ENCODE measurements around the gene FXYD5.
"Not testable (repeated sequence)": the region's sequence is repeated elsewhere in the genome, so short reads cannot be mapped to it uniquely, and the experiment has no call there.

Gene FXYD5

DNA sequence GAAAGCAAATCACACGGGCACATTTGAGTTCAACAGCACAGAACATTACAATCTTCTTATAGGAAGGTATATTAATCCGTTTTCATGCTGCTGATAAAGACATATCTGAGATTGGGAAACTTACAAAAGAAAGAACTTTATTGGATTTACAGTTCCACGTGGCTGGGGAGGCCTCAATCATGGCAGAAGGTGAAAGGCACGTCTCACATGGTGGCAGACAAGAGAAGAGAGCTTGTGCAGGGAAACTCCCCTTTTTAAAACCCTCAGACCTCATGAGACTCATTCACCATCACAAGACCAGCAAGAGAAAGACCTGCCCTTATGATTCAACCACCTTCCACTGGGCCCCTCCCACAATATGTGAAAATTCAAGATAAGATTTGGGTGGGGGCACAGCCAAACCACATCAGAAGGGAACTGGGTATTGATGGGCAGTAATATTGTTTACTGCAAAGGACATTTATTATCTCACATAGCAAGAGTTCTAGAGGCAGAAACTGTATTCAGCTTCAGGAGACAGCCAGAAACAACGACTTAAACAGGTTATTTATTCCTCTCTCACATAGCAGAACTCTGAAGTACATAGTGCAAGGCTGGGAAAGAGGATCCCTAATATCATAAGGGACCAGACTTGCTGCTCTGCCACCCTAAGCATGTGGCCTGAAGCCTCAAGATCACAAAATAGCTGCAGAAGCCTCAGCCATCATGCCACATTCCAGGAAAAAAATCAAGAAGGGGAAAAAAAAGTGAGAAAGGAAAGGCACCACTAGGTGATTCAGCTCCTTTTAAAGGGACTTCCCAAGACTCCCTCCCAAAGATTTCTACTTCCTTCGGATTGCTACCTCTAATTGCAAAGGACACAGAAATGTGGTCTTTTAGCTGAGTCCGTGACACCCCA lies 23.1 kb downstream of the FXYD5 start:
- no peak for DNase-seq (ENCODE audit: low read depth in 2 of 2)

DNA sequence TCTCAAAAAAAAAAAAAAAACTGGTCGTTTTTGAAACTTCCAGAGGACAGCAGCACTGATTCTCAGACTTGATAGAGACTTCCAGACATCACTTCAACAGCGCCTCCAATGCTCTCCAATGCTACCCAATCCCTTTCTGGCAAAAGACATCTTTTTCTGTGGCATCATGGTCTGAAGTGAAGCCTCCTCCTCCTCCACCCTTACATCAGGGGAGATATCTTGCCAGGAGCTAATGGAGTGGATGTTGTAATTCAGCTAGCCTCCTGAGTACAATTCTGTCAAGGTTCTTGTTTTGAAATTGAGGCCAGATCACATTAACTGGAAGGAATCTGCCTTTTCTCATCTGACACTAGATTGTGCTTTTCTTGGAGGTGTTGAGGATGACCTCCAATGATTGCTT lies 24.2 kb downstream of the FXYD5 start:
- DNase-seq (ENCODE audit: low read depth in 2 of 2), result no peak

DNA sequence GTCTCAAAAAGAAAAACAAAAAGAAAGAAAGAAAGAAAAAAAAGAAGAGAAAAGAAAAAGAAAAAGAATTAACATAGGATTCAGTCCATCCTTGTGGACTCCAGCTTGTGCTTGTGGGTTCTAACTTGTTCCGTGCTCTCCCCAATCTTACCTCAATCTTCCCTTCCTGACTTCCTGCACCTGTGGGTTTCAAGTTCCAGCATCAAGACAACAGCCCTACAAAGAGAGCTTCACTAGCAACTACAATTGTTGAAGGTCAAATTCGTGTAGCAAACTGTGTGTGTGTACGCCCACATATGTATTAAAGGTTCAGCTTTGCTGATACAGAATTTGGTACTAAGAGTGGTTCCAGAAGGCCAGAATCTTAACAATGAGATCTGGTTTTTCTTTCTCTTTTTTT lies 25.3 kb downstream of the FXYD5 start:
- DNase-seq (ENCODE audit: low read depth in 2 of 2), result no peak

DNA sequence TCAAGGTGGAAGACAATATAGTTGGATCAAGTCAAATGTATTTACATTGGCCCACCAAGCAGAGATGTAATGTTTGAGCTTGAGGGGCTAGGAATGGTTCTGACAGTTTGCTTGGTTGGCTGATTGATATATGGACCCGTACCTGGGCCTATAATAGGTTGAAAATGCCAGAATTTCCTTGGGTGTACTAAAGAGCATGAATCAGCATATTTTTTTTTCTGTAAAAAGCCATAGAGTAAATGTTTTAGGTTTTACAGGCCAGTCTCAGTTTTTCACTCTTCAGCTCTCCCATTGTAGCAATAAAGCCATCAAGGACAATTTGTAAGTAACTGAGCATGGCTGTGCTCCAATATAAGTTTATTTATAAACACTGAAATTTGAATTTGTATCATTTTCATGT lies 26.9 kb downstream of the FXYD5 start:
- no peak for DNase-seq (ENCODE audit: low read depth in 2 of 2)

DNA sequence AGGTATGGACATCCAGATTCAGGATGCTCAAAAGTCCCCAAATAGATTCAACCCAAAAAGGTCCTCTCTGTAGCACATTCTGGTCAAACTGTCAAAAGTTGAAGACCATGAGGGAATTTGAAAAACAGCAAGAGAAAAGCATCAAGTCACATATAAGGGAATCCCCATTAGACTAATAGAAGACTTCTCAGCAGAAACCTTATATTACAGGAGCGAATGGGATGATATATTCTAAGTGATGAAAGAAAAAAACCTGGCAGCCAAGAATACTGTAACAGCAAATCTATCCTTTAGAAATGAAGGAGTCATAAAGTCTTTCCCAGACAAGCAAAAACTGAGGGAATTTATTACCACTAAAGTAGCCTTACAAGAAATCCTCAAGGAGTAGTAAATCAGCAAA lies 29.7 kb downstream of the FXYD5 start:
- DNase-seq (ENCODE audit: low read depth in 2 of 2), result no peak

DNA sequence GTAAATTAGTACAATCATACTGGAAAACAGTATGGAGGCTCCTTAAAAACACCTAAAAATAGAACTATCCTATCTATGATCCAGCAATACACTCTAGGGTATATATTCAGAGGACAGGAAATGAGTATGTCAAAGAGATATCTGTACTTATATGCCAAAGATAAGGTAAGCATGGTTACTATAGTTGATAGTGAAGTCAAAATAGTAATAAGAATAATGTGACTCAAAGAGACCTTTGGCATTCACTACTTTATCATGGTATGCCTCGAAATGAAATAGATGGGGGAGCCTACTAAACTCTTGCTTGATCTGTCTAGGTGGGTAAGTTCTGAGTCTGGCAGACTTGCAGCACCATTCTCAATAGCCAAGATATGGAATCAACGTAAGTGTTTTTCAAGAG lies 30.3 kb downstream of the FXYD5 start:
- no peak for DNase-seq (ENCODE audit: low read depth in 2 of 2)

DNA sequence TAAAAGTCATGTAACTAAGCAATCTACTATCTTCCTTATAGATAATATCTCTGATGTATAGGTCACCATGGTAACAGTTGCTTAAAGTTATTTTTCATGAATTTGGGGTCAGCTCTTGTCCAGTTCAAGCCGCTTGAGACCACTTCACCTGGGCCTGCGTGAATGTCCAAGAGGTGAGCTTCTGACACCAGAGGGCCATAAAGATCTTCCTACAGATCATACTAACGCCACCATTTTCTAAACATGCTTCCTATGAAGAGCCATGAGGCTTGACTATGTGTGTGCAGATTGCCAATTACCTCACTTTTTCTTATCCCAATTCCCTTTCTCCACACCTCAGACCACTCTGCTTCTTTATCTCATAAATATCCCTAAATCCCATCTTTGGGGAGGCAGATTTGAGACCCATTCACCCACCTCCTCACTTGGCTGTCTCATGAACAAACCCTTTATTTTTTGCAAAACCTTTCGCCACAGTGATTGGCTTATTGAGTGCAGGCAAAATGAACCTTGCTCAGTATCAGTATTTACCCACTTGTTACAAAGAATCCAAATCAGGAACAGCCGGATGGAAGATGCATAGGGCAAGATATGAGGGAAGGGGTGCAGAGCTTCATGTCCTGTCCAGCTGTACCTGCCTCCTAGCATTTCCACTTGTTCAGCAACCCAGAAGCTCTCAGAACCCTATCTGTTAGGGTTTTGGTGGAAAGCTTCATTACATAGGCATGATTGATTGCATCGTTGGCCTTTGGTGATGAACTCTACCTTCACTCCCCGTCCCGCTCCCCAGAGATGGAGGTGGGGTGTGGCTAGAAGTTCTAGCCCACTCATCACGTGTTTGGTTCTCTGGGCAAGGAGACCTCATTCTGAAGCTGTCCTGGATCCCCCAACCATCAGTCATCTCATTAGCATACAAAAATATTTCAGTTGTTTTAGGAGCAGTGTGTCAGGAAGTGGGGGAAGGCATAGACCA lies 39.8 kb downstream of the FXYD5 start:
- DNase-seq (ENCODE audit: low read depth in 2 of 2), result no peak

DNA sequence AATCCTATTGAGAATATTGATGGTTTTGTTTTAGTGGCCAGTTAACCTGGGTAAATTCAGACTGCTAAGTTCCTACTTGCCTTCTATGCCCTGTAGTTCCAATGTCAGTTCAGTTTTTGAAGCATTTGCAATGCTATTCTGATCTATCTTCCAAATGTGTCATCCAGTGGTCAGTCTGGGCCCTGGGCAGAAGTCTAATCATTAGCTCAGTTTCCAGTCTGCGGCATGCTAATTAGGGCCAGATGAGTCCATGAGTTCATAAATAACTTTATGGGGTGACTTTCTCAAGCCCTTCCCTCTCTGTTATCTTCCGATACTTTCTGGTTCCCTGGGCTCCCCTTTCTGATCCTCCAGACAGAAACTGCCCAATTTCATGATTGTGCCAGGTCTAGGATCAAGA lies 41.3 kb downstream of the FXYD5 start:
- no peak for DNase-seq (ENCODE audit: low read depth in 2 of 2)

DNA sequence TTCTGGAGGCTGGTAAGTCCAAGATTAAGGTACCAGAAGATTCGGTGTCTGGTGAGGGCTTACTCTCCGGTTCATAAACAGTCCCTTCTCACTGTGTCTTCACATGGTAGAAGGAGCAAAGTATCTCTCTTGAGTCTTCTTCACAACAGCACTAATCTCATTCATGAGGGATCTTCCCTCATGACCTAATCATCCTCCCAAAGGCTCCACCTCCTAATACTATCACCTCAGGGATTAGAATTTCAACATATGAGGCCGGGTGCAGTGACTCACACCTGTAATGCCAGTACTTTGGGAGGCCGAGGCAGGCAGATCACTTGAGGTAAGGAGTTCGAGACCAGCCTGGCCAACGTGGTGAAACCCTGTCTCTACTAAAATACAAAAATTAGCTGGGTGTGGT lies 42.3 kb downstream of the FXYD5 start:
- DNase-seq (ENCODE audit: low read depth in 2 of 2), result not testable (repeated sequence)

DNA sequence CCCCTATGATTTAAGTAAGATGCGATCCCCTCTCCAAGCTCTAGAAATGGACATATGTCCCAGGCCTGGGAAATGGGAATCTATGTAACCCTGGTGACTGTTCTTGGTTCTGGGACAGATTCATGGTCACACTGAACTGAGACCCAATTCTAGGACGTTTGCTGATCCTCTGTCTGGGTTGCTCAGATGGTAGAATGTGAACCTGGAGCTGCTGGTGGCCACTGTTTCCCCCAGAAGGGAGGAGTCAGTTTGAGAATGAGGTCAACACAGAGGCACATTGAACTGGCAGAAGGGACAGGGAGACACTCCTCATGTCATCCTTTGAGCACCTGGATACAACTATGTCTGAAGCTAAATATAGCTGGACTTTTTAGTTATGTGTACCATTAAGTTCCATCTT lies 44.9 kb downstream of the FXYD5 start:
- no peak for DNase-seq (ENCODE audit: low read depth in 2 of 2)

DNA sequence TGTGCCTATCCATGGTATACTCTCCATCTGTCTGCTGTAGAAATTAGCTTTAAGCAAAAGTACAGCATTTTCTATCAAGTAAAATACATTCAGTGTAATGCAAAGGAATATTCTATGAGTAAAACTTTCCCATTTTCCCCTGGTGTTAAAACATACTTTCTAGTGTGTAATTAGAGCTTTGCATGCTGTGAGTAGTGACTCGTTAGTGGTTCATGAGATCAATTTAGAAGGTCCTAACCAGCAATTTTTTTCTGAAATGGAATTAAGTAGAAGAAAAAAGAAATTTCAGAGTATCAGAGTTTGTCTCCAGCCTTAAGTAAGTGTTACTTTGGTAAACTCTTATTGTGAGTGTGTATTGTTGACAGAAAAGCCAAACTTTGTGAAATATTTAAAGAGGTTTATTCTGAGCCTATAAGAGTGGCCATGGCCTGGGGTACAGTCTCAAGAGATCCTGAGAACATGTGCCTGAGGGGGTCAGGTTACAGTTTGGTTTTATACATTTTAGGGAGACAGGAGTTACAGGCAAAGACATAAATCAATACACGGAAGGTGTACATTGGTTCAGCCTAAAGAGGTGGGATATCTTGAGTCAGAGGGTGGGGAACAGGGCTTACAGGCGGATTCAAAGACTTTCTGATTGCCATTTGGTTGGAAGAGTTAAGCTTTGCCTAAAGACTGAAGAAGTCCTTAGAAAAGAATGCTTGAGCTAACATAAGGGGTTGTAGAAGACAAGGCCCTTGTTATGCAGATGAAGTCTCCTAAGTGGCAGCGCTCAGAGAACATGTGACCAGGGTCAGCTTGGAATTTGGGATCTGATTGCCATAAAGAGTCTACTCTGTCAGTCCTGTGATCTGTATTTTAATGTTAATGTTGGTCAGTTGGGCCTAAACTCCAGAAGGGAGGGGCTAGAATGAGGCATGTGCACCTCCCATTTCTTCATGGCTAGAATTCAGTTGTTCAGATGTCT lies 48.5 kb downstream of the FXYD5 start:
- DNase-seq (ENCODE audit: low read depth in 2 of 2), result no peak

DNA sequence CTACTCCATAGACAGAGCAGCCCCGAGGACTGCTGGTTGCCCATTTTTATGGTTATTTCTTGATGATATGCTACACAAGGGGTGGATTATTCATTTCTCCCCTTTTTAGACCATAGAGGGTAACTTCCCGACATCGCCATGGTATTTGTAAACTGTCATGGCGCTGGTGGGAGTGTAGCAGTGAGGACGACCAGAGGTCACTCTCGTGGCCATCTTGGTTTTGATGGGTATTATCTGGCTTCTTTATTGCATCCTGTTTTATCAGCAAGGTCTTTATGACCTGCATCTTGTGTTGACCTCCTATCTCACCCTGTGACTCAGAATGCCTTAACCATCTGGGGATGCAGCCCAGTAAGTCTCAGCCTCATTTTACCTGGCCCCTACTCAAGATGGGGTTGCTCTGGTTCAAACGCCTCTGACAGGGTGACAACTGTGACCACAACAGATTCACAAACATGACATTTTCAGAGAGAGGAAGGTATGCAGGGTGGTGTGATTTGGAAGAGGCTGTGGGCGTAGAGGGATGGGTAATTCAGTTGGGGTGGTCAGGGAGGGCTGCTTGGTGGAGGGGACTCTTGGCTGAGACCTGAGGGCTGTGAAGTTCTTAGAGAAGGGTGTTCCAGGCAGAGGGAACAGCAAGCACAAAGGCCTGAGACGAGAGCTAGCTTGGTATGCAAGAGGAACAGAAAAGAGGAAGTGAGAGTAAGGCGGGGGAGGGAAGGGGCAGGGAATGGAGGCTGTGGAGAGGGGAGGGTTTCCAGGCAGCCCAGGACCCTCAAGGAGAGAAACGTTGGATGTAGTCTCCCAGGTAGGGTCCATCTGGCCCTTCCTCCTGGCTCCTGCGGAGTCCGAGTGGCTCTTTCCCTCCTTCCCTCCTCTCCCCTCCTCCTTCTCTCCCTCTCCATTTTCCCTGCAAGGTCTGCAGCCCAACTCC lies 50.5 kb downstream of the FXYD5 start:
- no peak for DNase-seq (ENCODE audit: low read depth in 2 of 2)

DNA sequence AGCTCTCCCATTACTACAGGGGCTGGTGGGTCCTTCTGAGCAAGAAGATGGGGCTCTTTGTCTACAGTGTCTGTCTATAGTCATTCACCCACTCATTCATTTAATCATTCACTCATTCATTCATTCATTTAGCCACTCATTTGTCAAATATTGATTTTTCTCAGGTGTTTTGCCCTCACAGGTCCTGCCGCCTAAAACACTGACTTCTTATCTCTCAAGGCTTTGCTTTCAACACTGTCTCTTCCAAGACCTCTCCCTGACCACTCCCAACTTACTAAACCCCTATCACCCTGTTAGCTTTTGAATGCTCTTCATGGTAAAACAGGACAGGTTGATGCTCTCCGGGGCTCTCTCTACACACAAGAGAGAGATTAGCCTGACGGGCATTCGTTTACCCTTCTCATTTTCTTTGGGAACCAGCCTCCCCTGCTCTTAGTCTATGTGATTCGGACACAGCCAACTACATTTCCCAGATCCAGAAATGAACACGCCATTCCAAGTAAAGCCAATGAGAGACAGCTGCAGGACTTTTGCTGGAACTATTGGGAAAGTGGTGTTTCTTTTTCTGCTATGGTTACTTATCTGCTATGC lies 51.3 kb downstream of the FXYD5 start:
- DNase-seq (ENCODE audit: low read depth in 2 of 2), result no peak

DNA sequence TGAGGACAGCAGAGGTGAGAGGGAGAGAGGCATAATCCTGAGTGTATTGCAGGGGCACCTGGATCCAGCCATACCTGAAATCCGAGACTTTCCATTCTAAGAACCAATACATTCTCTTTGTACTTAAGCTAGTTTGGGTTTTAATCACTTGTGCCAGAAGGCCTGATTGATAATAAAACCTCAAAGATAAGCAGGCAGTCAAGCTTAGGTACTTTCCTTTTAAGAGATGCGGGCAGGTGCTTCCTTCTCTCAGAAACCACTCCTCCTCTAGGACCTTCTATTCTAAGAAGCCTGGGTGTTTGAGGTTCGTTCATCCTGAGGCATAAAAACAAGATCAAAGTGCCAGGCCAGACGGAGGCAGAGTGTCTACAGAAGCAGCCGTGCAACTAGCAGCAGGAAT lies 51.8 kb downstream of the FXYD5 start:
- peak in 1 of 2 donors; percentile 31 for DNase-seq (ENCODE audit: low read depth in 2 of 2)

DNA sequence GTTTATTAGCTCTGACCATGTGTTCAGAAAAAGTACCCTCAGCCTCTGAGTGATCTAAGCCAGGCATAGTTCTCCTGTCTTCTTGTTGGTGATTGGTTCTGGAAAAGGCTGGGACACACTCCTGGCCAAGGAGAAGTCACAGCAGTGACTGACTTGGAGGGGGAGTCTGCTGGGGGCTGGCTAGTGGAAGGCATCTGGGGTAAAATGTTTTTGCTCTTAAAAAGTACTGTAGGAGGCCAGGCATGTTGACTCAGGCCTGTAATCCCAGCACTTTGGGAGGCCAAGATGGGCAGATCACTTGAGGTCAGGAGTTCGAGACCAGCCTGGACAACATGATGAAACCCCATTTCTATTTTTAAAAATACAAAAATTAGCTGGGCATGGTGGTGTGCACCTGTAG lies 52.3 kb downstream of the FXYD5 start:
- DNase-seq (ENCODE audit: low read depth in 2 of 2), result no peak

DNA sequence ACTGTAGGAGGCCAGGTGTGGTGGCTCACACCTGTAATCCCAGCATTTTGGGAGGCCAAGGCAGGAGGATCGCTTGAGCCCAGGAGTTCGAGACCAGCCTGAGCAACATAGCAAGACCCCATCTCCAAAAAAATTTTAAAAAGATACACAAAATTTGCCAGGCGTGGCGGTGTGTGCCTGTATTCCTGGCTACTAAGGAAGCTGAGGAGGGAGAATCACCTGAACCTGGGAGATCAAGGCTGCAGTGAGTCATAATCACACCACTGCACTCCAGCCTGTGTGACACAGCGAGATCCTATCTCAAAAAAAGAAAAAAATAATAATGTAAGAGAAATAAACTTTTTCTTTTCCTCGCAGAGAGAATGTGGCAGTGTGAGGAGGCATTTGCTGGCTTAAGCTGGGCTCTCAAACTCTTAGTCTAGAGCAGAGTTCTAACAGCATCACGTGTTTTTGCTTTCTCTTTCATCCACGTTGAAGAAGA lies 52.9 kb downstream of the FXYD5 start:
- DNase-seq (ENCODE audit: low read depth in 2 of 2), result no peak

DNA sequence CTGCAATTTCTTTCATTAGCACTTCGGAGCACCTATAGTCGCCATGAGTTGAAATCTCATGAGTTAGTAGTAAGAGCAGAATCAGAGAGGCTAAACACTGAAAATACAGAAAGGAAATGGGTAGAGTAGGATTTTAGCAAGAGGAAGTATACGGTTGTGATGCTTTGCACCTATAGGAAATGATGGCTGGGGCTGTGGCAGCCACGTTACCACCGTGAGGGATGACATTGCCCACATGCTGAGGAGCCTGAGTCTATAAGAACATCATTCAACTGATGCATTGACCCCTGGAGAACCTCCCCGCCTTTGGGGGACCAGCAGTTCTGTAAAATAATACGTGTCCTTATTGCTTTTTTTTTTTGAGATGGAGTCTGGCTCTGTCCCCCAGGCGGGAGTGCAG lies 53.6 kb downstream of the FXYD5 start:
- no peak for DNase-seq (ENCODE audit: low read depth in 2 of 2)

DNA sequence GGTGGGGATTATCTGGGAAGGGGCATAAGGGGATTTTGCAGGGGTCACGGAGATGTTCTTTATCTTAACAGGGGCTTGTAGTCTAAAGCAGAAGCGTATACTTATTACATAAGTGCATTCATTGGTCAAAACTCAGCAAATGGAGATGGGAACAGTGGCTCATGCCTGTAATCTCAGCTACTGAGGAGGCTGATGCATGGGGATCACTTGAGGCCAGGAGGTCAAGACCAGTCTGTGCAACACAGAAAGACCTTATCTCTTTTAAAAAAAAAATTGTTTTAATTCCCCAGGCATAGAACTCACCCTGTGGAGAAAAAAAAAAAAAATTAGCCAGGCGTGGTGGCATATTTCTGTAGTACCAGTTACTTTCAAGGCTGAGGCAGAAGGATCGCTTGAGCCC lies 55.1 kb downstream of the FXYD5 start:
- no peak for DNase-seq (ENCODE audit: low read depth in 2 of 2)

DNA sequence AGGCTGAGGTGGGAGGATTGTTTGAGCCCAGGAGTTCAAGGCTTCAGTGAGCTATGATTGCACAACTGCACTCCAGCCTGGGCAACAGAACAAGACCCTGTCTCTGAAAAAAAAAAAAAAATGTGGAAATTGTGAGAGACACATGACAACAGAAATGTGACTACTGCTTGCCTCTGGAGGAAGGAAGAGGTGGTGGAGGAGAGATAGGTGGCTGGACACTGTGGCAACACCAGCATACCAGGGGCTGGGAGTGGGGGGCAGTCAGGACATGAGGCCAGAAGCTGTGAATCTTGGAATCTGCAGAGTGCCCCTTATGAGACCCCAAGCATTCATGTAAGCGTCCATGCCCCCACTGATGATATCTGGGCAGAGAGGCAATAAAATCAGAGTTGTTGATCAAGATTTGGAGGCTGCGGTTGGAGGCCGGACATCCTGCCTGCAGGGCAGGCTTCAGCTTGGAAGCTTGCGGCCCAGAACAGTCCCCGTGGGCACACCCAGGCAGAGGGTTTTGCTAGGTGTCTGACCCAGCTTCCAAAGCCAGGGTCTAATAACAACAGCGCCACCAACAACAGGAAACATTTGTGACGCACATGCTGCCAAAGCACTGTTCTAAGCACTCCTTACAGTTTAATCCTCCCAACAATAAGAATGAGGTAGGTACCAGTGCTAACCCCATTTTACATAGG lies 57.2 kb downstream of the FXYD5 start:
- peak; percentile 40 to 49 for DNase-seq (ENCODE audit: low read depth in 2 of 2)

Measured in stimulated activated CD8-positive, alpha-beta memory T cell treated with anti-CD3 and anti-CD28 coated beads, Interleukin-15, amount 100 ng/mL, for 4 hours (primary cell).